Adrenal gland (tissue), 5 donors: ENCODE measurements around the gene TSPAN9.

Experiments used
- POLR2A ChIP-seq, 2 donors: fragments of 450-650 bp; IDR thresholded peaks; one replicate each; pipeline ENCODE4 v1.6.1; 2017; ENCODE audit warnings: antibody characterized with exemption in 2 of 2, mild to moderate bottlenecking in 2 of 2, moderate library complexity in 1 of 2
- TF ChIP-seq, protein P1 (sequence below), 6 experiments: fragments of 450-650 bp in 4 of 6; fragments of 200-600 bp in 2 of 6; sonication (generic) in 1 of 6; IDR thresholded peaks; 1 replicate in 5 of 6; 2 replicates in 1 of 6; pipeline versions ENCODE4 v1.5.1 to v1.8.0; 2016 to 2021; ENCODE audit warnings: antibody characterized with exemption in 6 of 6, mild to moderate bottlenecking in 2 of 6, moderate library complexity in 1 of 6
- donor health status: DM: no; HTN: no; CAD: no.

DNA sequence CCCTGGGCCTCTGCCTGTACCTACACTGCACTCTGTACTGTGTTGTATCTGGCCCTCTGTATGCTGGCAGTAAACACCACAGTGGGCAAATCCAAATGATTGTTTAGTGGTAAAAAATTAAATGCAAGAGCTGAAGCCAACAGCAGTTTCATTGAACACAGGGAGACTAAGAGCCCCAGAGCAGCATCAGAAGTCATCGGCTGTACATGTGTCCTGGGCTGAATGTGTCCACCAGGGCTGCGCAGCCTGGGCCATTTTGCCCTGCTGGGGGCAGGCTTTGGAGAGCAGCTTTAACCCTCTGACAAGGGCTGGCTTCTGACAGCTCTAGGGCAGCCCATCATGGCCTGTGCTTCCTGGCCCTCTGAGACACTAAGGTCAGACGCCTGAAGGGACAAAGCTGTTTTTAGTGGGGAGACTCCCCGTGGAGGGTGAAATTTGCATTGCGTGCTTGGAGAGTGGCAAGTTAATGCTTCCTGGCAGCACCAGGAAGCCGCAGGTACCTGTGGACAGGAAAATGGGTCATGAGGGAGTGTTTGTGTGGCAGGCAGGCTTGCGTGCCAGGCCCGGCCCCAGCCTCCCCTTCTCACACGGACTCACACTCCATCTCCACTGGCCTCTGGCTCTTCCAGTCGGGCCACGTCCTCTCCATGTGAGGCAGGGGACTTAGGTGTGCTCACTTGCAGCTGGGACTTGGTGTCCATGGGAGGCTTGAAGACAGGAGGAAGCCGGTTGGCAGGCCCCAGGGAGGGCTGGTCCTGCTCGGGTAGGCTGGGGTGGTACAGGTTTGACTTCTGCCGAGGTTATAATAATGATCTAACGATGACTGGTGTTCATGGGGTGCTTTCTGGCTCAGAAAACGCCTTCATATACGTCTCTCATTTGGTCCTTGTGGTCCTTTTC, 150.1 kb downstream of the TSPAN9 start:
- TF ChIP-seq, protein P1, sequence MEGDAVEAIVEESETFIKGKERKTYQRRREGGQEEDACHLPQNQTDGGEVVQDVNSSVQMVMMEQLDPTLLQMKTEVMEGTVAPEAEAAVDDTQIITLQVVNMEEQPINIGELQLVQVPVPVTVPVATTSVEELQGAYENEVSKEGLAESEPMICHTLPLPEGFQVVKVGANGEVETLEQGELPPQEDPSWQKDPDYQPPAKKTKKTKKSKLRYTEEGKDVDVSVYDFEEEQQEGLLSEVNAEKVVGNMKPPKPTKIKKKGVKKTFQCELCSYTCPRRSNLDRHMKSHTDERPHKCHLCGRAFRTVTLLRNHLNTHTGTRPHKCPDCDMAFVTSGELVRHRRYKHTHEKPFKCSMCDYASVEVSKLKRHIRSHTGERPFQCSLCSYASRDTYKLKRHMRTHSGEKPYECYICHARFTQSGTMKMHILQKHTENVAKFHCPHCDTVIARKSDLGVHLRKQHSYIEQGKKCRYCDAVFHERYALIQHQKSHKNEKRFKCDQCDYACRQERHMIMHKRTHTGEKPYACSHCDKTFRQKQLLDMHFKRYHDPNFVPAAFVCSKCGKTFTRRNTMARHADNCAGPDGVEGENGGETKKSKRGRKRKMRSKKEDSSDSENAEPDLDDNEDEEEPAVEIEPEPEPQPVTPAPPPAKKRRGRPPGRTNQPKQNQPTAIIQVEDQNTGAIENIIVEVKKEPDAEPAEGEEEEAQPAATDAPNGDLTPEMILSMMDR (IDR thresholded peaks at IDR 0.05) = no peak
- no peak for TF ChIP-seq POLR2A (IDR thresholded peaks at IDR 0.05)
